ENCODE results near the gene MKRN1.

Gene MKRN1

DNA sequence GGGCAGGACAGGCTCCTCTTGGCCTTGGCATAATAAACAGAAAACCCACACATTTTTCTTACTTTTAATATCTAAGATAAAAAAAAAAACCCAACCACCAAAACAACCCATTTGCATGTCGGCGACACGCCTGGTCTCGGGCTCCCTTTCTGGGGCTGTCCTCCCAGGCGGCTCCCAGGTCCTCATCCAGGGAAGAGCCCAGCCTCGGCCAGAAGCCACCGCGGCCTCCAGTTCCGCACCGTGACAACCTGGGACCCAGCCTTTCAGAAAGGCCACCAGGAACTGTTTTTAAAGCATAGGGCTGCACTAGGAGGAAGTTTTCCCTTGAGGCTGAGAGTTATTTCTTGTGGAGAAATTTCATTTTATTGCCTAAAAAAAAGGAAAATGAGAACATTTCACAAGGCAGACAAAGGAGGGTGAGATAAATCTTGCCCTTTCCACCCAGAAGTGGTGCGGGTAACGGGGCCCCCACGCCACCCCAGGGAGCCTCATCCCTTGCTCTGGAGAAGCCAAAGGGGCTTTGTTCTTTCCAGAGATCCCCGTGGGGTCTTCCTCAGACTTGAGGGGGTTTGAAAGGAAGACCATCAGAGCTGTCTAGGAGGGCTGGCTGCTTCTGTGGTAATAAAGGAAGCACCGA, 39.2 kb upstream of the MKRN1 start:
- no peaks in the 10 kb centered on the region for H3K27me3 ChIP-seq (ENCODE audit: control insufficient read depth, low read length)
- peaks cover 5% of the 10 kb centered on the region; the same call in 1 of the 2 replicates for H4K20me1 ChIP-seq (ENCODE audit: control insufficient read depth, insufficient read depth, low read depth, low read length)
- no peaks in the 10 kb centered on the region for H3K4me1 ChIP-seq (ENCODE audit: control insufficient read depth, low read length)
- H3K9me3 ChIP-seq (ENCODE audit: control insufficient read depth, insufficient read depth, low read length): no peaks in the 10 kb centered on the region
- H3K4me2 ChIP-seq (ENCODE audit: low read length): no peak overlapping the region
- H3K36me3 ChIP-seq (ENCODE audit: control insufficient read depth, low read length): no peaks in the 10 kb centered on the region
- H3K9me2 ChIP-seq (replicated peaks; ENCODE audit: control insufficient read depth, low read length): no peaks in the 10 kb centered on the region
- TF ChIP-seq, protein P1, sequence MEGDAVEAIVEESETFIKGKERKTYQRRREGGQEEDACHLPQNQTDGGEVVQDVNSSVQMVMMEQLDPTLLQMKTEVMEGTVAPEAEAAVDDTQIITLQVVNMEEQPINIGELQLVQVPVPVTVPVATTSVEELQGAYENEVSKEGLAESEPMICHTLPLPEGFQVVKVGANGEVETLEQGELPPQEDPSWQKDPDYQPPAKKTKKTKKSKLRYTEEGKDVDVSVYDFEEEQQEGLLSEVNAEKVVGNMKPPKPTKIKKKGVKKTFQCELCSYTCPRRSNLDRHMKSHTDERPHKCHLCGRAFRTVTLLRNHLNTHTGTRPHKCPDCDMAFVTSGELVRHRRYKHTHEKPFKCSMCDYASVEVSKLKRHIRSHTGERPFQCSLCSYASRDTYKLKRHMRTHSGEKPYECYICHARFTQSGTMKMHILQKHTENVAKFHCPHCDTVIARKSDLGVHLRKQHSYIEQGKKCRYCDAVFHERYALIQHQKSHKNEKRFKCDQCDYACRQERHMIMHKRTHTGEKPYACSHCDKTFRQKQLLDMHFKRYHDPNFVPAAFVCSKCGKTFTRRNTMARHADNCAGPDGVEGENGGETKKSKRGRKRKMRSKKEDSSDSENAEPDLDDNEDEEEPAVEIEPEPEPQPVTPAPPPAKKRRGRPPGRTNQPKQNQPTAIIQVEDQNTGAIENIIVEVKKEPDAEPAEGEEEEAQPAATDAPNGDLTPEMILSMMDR (IDR thresholded peaks at IDR 0.05; ENCODE audit: low read depth, low read length, poor library complexity, severe bottlenecking): no peak
- H3K79me2 ChIP-seq (ENCODE audit: control insufficient read depth, low read length): no peaks in the 10 kb centered on the region
- no peak overlapping the region for H3K27ac ChIP-seq (ENCODE audit: low read depth, low read length)
- H3F3A ChIP-seq (ENCODE audit: control insufficient read depth, insufficient read depth): no peaks in the 10 kb centered on the region
- no peak overlapping the region for H3K4me3 ChIP-seq (ENCODE audit: low read length)

DNA sequence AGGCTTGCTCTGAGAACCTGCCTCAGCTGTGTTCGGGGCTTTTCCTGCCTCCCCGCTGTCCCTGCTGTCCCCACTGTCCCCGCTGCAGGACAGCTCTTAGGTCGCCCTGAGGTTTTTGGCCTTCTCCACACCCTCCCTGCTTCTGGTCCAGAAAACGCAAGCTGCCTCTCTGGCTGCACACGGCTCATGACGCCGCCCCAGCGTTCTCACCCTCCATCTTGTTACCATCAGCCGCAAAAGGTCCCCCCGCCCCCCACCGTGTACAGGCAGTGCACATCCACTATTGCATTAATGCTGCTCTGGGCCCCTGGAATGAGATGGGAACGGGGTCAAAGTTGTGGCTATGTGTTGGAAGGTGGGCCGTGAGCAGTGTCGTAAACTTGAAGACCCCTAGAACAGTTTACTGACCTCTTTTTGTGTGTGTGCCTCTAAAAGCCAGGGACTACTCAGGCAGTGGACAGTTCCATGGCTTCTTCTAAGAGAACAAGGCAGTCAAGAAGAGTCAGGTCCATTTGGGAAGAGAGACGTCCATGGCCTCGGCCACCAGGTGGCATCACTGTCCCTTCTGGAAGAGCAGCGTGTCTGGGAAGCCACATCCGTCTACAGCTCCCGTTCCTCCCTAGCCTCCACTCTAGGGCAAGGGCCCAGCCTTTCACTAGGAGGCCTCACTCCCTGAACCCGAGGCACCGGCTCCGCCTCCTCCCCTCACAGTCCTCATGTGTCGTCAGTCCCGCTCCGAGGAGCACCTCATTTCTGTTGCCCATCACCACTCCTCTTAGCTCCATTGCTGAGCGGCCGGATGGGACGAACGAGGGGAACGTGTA, 38.5 kb upstream of the MKRN1 start:
- Histone ChIP-seq H3K27me3 (ENCODE audit: control insufficient read depth, low read length) (no peaks in the 10 kb centered on the region), H3K9me2 (replicated peaks; ENCODE audit: control insufficient read depth, low read length) (no peaks in the 10 kb centered on the region), H3F3A (ENCODE audit: control insufficient read depth, insufficient read depth) (no peaks in the 10 kb centered on the region), H3K4me1 (ENCODE audit: control insufficient read depth, low read length) (no peaks in the 10 kb centered on the region), H3K4me2 (ENCODE audit: low read length) (no peak overlapping the region), H3K79me2 (ENCODE audit: control insufficient read depth, low read length) (no peaks in the 10 kb centered on the region), H3K4me3 (ENCODE audit: low read length) (no peak overlapping the region), H3K9me3 (ENCODE audit: control insufficient read depth, insufficient read depth, low read length) (no peaks in the 10 kb centered on the region), H3K27ac (ENCODE audit: low read depth, low read length) (no peak overlapping the region), H4K20me1 (ENCODE audit: control insufficient read depth, insufficient read depth, low read depth, low read length) (peaks cover 5% of the 10 kb centered on the region; the same call in 1 of the 2 replicates), H3K36me3 (ENCODE audit: control insufficient read depth, low read length) (no peaks in the 10 kb centered on the region)
- TF ChIP-seq, protein P1 (IDR thresholded peaks at IDR 0.05; ENCODE audit: low read depth, low read length, poor library complexity, severe bottlenecking): peak; percentile 90
- no peak for TF ChIP-seq EZH2phosphoT487 (IDR thresholded peaks at IDR 0.05; ENCODE audit: borderline replicate concordance, low read length)

DNA sequence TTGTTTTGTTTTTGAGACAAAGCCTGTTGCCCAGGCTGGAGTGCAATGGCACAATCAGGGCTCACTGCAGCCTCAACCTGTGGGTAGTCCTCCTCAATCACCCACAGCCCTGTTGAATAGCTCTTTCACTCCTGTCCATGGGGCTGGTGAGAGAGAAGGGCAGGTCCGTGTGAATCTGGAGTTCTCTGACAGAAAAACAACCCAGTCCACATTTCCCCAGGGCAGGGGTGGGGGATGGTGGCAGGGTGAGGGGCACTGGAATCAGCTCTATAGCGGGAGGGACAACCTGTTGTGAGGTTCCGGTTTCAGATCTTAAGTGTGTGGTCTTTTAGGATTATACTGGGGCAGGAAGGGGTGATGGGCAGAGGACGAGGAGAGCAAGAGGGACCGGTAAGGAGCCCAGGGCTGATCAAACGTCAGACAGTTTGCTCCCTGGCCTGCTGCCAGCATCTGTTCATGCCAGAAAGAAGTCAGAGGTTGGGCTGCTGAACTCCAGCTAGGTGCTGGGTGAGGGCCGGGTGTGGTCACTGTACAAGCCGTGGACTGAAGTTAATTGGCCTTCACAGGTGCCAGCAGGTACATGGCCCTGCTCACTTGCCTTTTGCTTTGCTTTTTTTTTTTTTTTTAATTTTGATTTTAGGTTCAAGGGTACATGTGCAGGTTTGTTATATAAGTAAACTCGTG, 33.2 kb upstream of the MKRN1 start:
- no peak for TF ChIP-seq EZH2phosphoT487 (IDR thresholded peaks at IDR 0.05; ENCODE audit: borderline replicate concordance, low read length)
- TF ChIP-seq, protein P1 (IDR thresholded peaks at IDR 0.05; ENCODE audit: low read depth, low read length, poor library complexity, severe bottlenecking): no peak
- H3K4me2 ChIP-seq (ENCODE audit: low read length): no peak overlapping the region

More for the DNA sequence above, 33.2 kb upstream of the MKRN1 start:
- no peaks in the 10 kb centered on the region for H3K27me3 ChIP-seq (ENCODE audit: control insufficient read depth, low read length)
- no peaks in the 10 kb centered on the region for H3F3A ChIP-seq (ENCODE audit: control insufficient read depth, insufficient read depth)
- no peak overlapping the region for H3K27ac ChIP-seq (ENCODE audit: low read depth, low read length)
- no peaks in the 10 kb centered on the region for H3K79me2 ChIP-seq (ENCODE audit: control insufficient read depth, low read length)
- no peak overlapping the region for H3K4me3 ChIP-seq (ENCODE audit: low read length)
- H3K4me1 ChIP-seq (ENCODE audit: control insufficient read depth, low read length): no peaks in the 10 kb centered on the region
- no peaks in the 10 kb centered on the region for H3K9me3 ChIP-seq (ENCODE audit: control insufficient read depth, insufficient read depth, low read length)
- H3K36me3 ChIP-seq (ENCODE audit: control insufficient read depth, low read length): no peaks in the 10 kb centered on the region
- H3K9me2 ChIP-seq (replicated peaks; ENCODE audit: control insufficient read depth, low read length): no peaks in the 10 kb centered on the region
- peaks cover 5% of the 10 kb centered on the region; the same call in 1 of the 2 replicates for H4K20me1 ChIP-seq (ENCODE audit: control insufficient read depth, insufficient read depth, low read depth, low read length)

Data from DOHH2 (cell line).